ENCODE measurements around the gene OR13C3.

GRCh38 chr9:104564358-104564757 is 27.7 kb upstream of the OR13C3 start:
- TF ChIP-seq USF2 (IDR thresholded peaks at IDR 0.05) (no peak), HMGXB4 (CRISPR knock-in tag; IDR thresholded peaks at IDR 0.05; ENCODE audit: borderline replicate concordance) (no peak), MAX (IDR thresholded peaks at IDR 0.05) (no peak), PBX3 (IDR thresholded peaks at IDR 0.05) (no peak), CTCF (IDR thresholded peaks at IDR 0.05) (no peak), JUNB (IDR thresholded peaks at IDR 0.05) (no peak), TP53 (CRISPR knock-in tag; IDR thresholded peaks at IDR 0.05) (no peak), FOSL2 (IDR thresholded peaks at IDR 0.05) (no peak), FOSL2 (CRISPR knock-in tag; IDR thresholded peaks at IDR 0.05) (no peak), POLR2A (IDR thresholded peaks at IDR 0.05; ENCODE audit: low read length) (no peak), RCOR1 (IDR thresholded peaks at IDR 0.05; ENCODE audit: low read depth, low read length) (no peak), JUN (IDR thresholded peaks at IDR 0.05) (no peak), ZC3H11A (IDR thresholded peaks at IDR 0.05) (no peak)

Data from A549 (cell line).